Activated naive CD8-positive, alpha-beta T cell (primary cell): ENCODE measurements around the gene PREX1.
"Not testable (repeated sequence)": the region's sequence is repeated elsewhere in the genome, so short reads cannot be mapped to it uniquely, and the experiment has no call there.

Experiments used
- H3K27ac Mint-ChIP-seq: one replicate; pipeline ENCODE4 v1.8.0; 2021; ENCODE audit warnings: mixed read lengths
- H3K27me3 Mint-ChIP-seq: one replicate; pipeline ENCODE4 v1.8.0; 2021; ENCODE audit warnings: mixed read lengths
- H3K36me3 Mint-ChIP-seq: one replicate; pipeline ENCODE4 v1.8.0; 2021; ENCODE audit warnings: mixed read lengths
- H3K4me1 Mint-ChIP-seq: one replicate; pipeline ENCODE4 v1.8.0; 2021; ENCODE audit warnings: low read depth, mixed read lengths
- H3K4me3 Mint-ChIP-seq: one replicate; pipeline ENCODE4 v1.8.0; 2021; ENCODE audit warnings: mild to moderate bottlenecking, mixed read lengths
- H3K9me3 Mint-ChIP-seq: one replicate; pipeline ENCODE4 v1.8.0; 2021; ENCODE audit warnings: low read depth, mixed read lengths

Gene PREX1

GRCh38 chr20:48813446-48813747, 14.4 kb downstream of the PREX1 start:
- H3K4me1 Mint-ChIP-seq = peaks cover 53% of the 10 kb centered on the region
- H3K27ac Mint-ChIP-seq = no peak overlapping the region
- H3K36me3 Mint-ChIP-seq = no peaks in the 10 kb centered on the region
- H3K9me3 Mint-ChIP-seq = no peaks in the 10 kb centered on the region
- H3K4me3 Mint-ChIP-seq = no peak overlapping the region
- H3K27me3 Mint-ChIP-seq = no peaks in the 10 kb centered on the region

GRCh38 chr20:48812600-48813445, 15.0 kb downstream of the PREX1 start:
- Mint-ChIP-seq H3K27ac (no peak overlapping the region), H3K4me1 (peaks cover 48% of the 10 kb centered on the region), H3K9me3 (no peaks in the 10 kb centered on the region)

GRCh38 chr20:48812114-48812513, 15.7 kb downstream of the PREX1 start:
- not testable (repeated sequence) for H3K27me3 Mint-ChIP-seq, H3K9me3 Mint-ChIP-seq, H3K36me3 Mint-ChIP-seq, H3K4me3 Mint-ChIP-seq
- H3K27ac Mint-ChIP-seq = peak overlapping the region; percentile 51
- peaks cover 42% of the 10 kb centered on the region for H3K4me1 Mint-ChIP-seq

More at GRCh38 chr20:48812600-48813445, 15.0 kb downstream of the PREX1 start:
- Mint-ChIP-seq H3K36me3 (no peaks in the 10 kb centered on the region), H3K27me3 (no peaks in the 10 kb centered on the region), H3K4me3 (no peak overlapping the region)

- Mint-ChIP-seq H3K36me3 (peaks cover 9% of the 10 kb centered on the region), H3K4me3 (no peak overlapping the region), H3K4me1 (peaks cover 40% of the 10 kb centered on the region), H3K27ac (peak overlapping the region; percentile 51), H3K9me3 (no peaks in the 10 kb centered on the region), H3K27me3 (no peaks in the 10 kb centered on the region)
Observed at GRCh38 chr20:48809673-48810072, 18.1 kb downstream of the PREX1 start.

GRCh38 chr20:48808382-48809034, 19.3 kb downstream of the PREX1 start:
- no peak overlapping the region for H3K4me3 Mint-ChIP-seq
- peak overlapping the region; percentile 51 for H3K27ac Mint-ChIP-seq
- peaks cover 47% of the 10 kb centered on the region for H3K4me1 Mint-ChIP-seq
- H3K36me3 Mint-ChIP-seq = peaks cover 13% of the 10 kb centered on the region
- H3K9me3 Mint-ChIP-seq = no peaks in the 10 kb centered on the region
- no peaks in the 10 kb centered on the region for H3K27me3 Mint-ChIP-seq

GRCh38 chr20:48807586-48808381, 20.0 kb downstream of the PREX1 start:
- no peak overlapping the region for H3K4me3 Mint-ChIP-seq
- H3K4me1 Mint-ChIP-seq = peaks cover 50% of the 10 kb centered on the region
- no peaks in the 10 kb centered on the region for H3K27me3 Mint-ChIP-seq
- H3K27ac Mint-ChIP-seq = no peak overlapping the region
- no peaks in the 10 kb centered on the region for H3K9me3 Mint-ChIP-seq
- H3K36me3 Mint-ChIP-seq = peaks cover 13% of the 10 kb centered on the region

- Mint-ChIP-seq H3K4me1 (peaks cover 56% of the 10 kb centered on the region), H3K4me3 (no peak overlapping the region), H3K27me3 (no peaks in the 10 kb centered on the region), H3K27ac (no peak overlapping the region), H3K36me3 (peaks cover 13% of the 10 kb centered on the region), H3K9me3 (no peaks in the 10 kb centered on the region)
Observed at GRCh38 chr20:48807051-48807450, 20.7 kb downstream of the PREX1 start.

- Mint-ChIP-seq H3K4me1 (peaks cover 60% of the 10 kb centered on the region), H3K27ac (peak overlapping the region; percentile 16), H3K27me3 (no peaks in the 10 kb centered on the region), H3K9me3 (no peaks in the 10 kb centered on the region), H3K36me3 (peaks cover 13% of the 10 kb centered on the region), H3K4me3 (no peak overlapping the region)
Observed at GRCh38 chr20:48805716-48806115, 22.1 kb downstream of the PREX1 start.

- no peaks in the 10 kb centered on the region for H3K27me3 Mint-ChIP-seq
- no peak overlapping the region for H3K4me3 Mint-ChIP-seq
- H3K4me1 Mint-ChIP-seq = peaks cover 64% of the 10 kb centered on the region
- no peak overlapping the region for H3K27ac Mint-ChIP-seq
- H3K9me3 Mint-ChIP-seq = no peaks in the 10 kb centered on the region
- peaks cover 13% of the 10 kb centered on the region for H3K36me3 Mint-ChIP-seq
Observed at GRCh38 chr20:48805286-48805685, 22.5 kb downstream of the PREX1 start.

GRCh38 chr20:48804300-48804980, 23.4 kb downstream of the PREX1 start:
- H3K4me1 Mint-ChIP-seq = peaks cover 63% of the 10 kb centered on the region
- H3K9me3 Mint-ChIP-seq = no peaks in the 10 kb centered on the region
- H3K36me3 Mint-ChIP-seq = peaks cover 13% of the 10 kb centered on the region
- peak overlapping the region; percentile 41 for H3K27ac Mint-ChIP-seq
- H3K4me3 Mint-ChIP-seq = no peak overlapping the region
- H3K27me3 Mint-ChIP-seq = no peaks in the 10 kb centered on the region

GRCh38 chr20:48803176-48804053, 24.4 kb downstream of the PREX1 start:
- H3K36me3 Mint-ChIP-seq = peaks cover 13% of the 10 kb centered on the region
- H3K4me1 Mint-ChIP-seq = peaks cover 65% of the 10 kb centered on the region
- no peak overlapping the region for H3K27ac Mint-ChIP-seq
- no peaks in the 10 kb centered on the region for H3K27me3 Mint-ChIP-seq
- H3K9me3 Mint-ChIP-seq = no peaks in the 10 kb centered on the region
- no peak overlapping the region for H3K4me3 Mint-ChIP-seq

GRCh38 chr20:48802647-48803046, 25.2 kb downstream of the PREX1 start:
- Mint-ChIP-seq H3K4me1 (peaks cover 71% of the 10 kb centered on the region), H3K27ac (peak overlapping the region; percentile 73), H3K27me3 (no peaks in the 10 kb centered on the region), H3K9me3 (no peaks in the 10 kb centered on the region), H3K4me3 (no peak overlapping the region), H3K36me3 (peaks cover 13% of the 10 kb centered on the region)

- peak overlapping the region; percentile 73 for H3K27ac Mint-ChIP-seq
Observed at GRCh38 chr20:48802216-48802615, 25.6 kb downstream of the PREX1 start.

GRCh38 chr20:48801197-48801596, 26.6 kb downstream of the PREX1 start:
- no peak overlapping the region for H3K4me3 Mint-ChIP-seq
- peaks cover 4% of the 10 kb centered on the region for H3K36me3 Mint-ChIP-seq
- H3K27ac Mint-ChIP-seq = peak overlapping the region; percentile 50
- peaks cover 69% of the 10 kb centered on the region for H3K4me1 Mint-ChIP-seq
- H3K27me3 Mint-ChIP-seq = no peaks in the 10 kb centered on the region
- H3K9me3 Mint-ChIP-seq = no peaks in the 10 kb centered on the region

More at GRCh38 chr20:48802216-48802615, 25.6 kb downstream of the PREX1 start:
- peaks cover 9% of the 10 kb centered on the region for H3K36me3 Mint-ChIP-seq
- no peaks in the 10 kb centered on the region for H3K9me3 Mint-ChIP-seq
- H3K4me1 Mint-ChIP-seq = peaks cover 75% of the 10 kb centered on the region
- no peak overlapping the region for H3K4me3 Mint-ChIP-seq
- no peaks in the 10 kb centered on the region for H3K27me3 Mint-ChIP-seq
